HepG2 (cell line): ENCODE data around the gene LRRC40. TPM values are rescaled to one million over a fixed set of nuclear protein-coding genes. Genes with fewer than 3 reads are reported as not detected.

Source experiments
- AHDC1 ChIP-seq: sonication (generic); formaldehyde crosslinking; IDR thresholded peaks from 2 replicates; pipeline ENCODE4 v1.5.1; 2020; ENCODE audit warnings: mild to moderate bottlenecking, missing genetic modification reagents, borderline replicate concordance
- NFYB ChIP-seq: sonication (generic); formaldehyde crosslinking; IDR thresholded peaks from 2 replicates; pipeline ENCODE4 v1.4.0; 2020; ENCODE audit warnings: missing genetic modification reagents
- PATZ1 ChIP-seq: sonication (generic); formaldehyde crosslinking; IDR thresholded peaks from 2 replicates; pipeline ENCODE4 v1.4.0; 2020; ENCODE audit warnings: missing genetic modification reagents
- TERF1 ChIP-seq: sonication (generic); formaldehyde crosslinking; IDR thresholded peaks from 2 replicates; pipeline ENCODE4 v1.8.0; 2022; ENCODE audit warnings: mild to moderate bottlenecking, missing genetic modification reagents, moderate library complexity
- THAP9 ChIP-seq: sonication (generic); formaldehyde crosslinking; IDR thresholded peaks from 2 replicates; pipeline ENCODE4; 2020; ENCODE audit warnings: missing genetic modification reagents, mild to moderate bottlenecking, borderline replicate concordance
- ZMYM3 ChIP-seq: sonication (generic); formaldehyde crosslinking; IDR thresholded peaks from 2 replicates; pipeline ENCODE4 v1.5.1; 2020; ENCODE audit warnings: mild to moderate bottlenecking, missing genetic modification reagents
- ZNF350 ChIP-seq: sonication (generic); formaldehyde crosslinking; IDR thresholded peaks from 2 replicates; pipeline ENCODE4 v1.4.0; 2020; ENCODE audit warnings: mild to moderate bottlenecking, low read depth, missing genetic modification reagents, borderline replicate concordance
- ZNF362 ChIP-seq: sonication (generic); formaldehyde crosslinking; IDR thresholded peaks from 2 replicates; pipeline ENCODE4 v1.4.0; 2020; ENCODE audit warnings: missing genetic modification reagents, mild to moderate bottlenecking, borderline replicate concordance
- ZNF770 ChIP-seq: sonication (generic); formaldehyde crosslinking; IDR thresholded peaks from 2 replicates; pipeline ENCODE4 v1.5.0; 2020; ENCODE audit warnings: mild to moderate bottlenecking, missing genetic modification reagents
- polyA plus RNA-seq, 8 experiments: library from polyadenylated mRNA; depleted of rRNA in 3 of 8; stranded (reverse) in 7 of 8; unstranded in 1 of 8; fragments of >200 nt; fragmentation: Illumina TruSeq in 4 of 8; extraction: Trizol in 4 of 8; gene quantifications; 2 replicates each; pipeline versions ENCODE4 v1.2.1 to v1.2.3, GENCODE V29; 2011 to 2016; ENCODE audit warnings: low read depth in 4 of 8, missing spikeins in 1 of 8, mixed read lengths in 1 of 8; ENCODE audit not compliant: insufficient read depth in 1 of 8
- total RNA-seq, 5 experiments: library from RNA; depleted of rRNA; stranded (reverse); fragments of >200 nt; fragmentation: Illumina TruSeq; extraction: Trizol; gene quantifications; 2 replicates each; pipeline ENCODE4 v1.2.3, GENCODE V29; 2016; ENCODE audit warnings: low read depth in 1 of 5

The LRRC40 gene
- total and polyA plus RNA-seq, 2 of the 13 experiments (the other 11 are each of a cell fraction or from before 2014, with no cell fraction given), result 10.3 to 32.7 TPM

- TF ChIP-seq ZNF770 (CRISPR knock-in tag), result peak; percentile 51
- TF ChIP-seq ZMYM3 (CRISPR knock-in tag), result 0 out of 2 replicates have a peak, but pooled peaks have one; percentile 25
- TF ChIP-seq ZNF362 (CRISPR knock-in tag), result no peak; the same call in 1 of the 2 replicates
- peak; percentile 83 for TF ChIP-seq ZNF350 (CRISPR knock-in tag)
- TF ChIP-seq THAP9 (CRISPR knock-in tag), result peak; percentile 81; the same call in 1 of the 2 replicates
- TF ChIP-seq AHDC1 (CRISPR knock-in tag), result peak; percentile 49; the same call in 1 of the 2 replicates
- peak; percentile 58; the same call in 1 of the 2 replicates for TF ChIP-seq PATZ1 (CRISPR knock-in tag)
- peak; percentile 37; the same call in 1 of the 2 replicates for TF ChIP-seq NFYB (CRISPR knock-in tag)
- TF ChIP-seq TERF1, result no peak
These were observed 16.1 kb upstream of the LRRC40 start, which contains the start of gene SRSF11 (continued) for GRCh38 chr1:70221238-70222121.
